Esophagus muscularis mucosa (tissue), 4 donors: ENCODE measurements around the gene PTPRT. TPM values are rescaled to one million over a fixed set of nuclear protein-coding genes. Genes with fewer than 3 reads are reported as not detected.

Experiments
- DNase-seq: peaks from one replicate; pipeline ENCODE4 v3.0.0-alpha.2; 2017; ENCODE audit errors: extremely low spot score
- H3K27ac ChIP-seq, 4 donors: fragments of 200-600 bp; sonication (generic); replicated peaks in 1 of 4; 1 replicate in 3 of 4; 2 replicates in 1 of 4; pipeline ENCODE4 v1.5.1; 2016 to 2019; ENCODE audit warnings: mild to moderate bottlenecking in 1 of 4
- H3K27me3 ChIP-seq, 4 donors: fragments of 200-600 bp; sonication (generic); one replicate each; pipeline versions ENCODE4 v1.5.1 to v1.6.0; 2016 to 2019
- H3K36me3 ChIP-seq, 4 donors: fragments of 200-600 bp; sonication (generic); one replicate each; pipeline ENCODE4 v1.5.1; 2016 to 2019
- H3K4me1 ChIP-seq, 4 donors: fragments of 200-600 bp; sonication (generic); one replicate each; pipeline ENCODE4 v1.5.1; 2016 to 2019
- H3K4me3 ChIP-seq, 4 donors: fragments of 200-600 bp; sonication (generic); 1 replicate in 2 of 4; 2 replicates in 2 of 4; pipeline ENCODE4 v1.5.1; 2016 to 2019; ENCODE audit warnings: mild to moderate bottlenecking in 4 of 4, moderate library complexity in 1 of 4
- H3K9me3 ChIP-seq, 4 donors: fragments of 200-600 bp; sonication (generic); 1 replicate in 3 of 4; 2 replicates in 1 of 4; pipeline ENCODE4 v1.5.1; 2016 to 2019
- CTCF ChIP-seq, 3 experiments: fragments of 200-600 bp in 2 of 3; fragments of 450-650 bp in 1 of 3; sonication (generic) in 2 of 3; IDR thresholded peaks; one replicate each; pipeline ENCODE4 v1.5.1; 2017 to 2019; ENCODE audit warnings: antibody characterized with exemption in 3 of 3, mild to moderate bottlenecking in 2 of 3, moderate library complexity in 1 of 3
- EP300 ChIP-seq: sonication (generic); formaldehyde crosslinking; IDR thresholded peaks from one replicate; pipeline ENCODE4 v1.6.1; 2017; ENCODE audit warnings: antibody characterized with exemption
- POLR2A ChIP-seq: fragments of 450-650 bp; IDR thresholded peaks from one replicate; pipeline ENCODE4 v1.6.1; 2017; ENCODE audit warnings: antibody characterized with exemption, moderate library complexity, mild to moderate bottlenecking, low read depth
- POLR2AphosphoS5 ChIP-seq, 2 donors: sonication (generic); formaldehyde crosslinking; IDR thresholded peaks; one replicate each; pipeline ENCODE4 v1.6.1; 2017; ENCODE audit warnings: antibody characterized with exemption in 2 of 2
- WGBS: methylation state at CpG from one replicate; pipeline ENCODE4 v1.1.5; 2018; 5-methylcytosine and 5-hydroxymethylcytosine counted together
- intact Hi-C: fragments of 100-400 bp; cut with DNase I; formaldehyde crosslinking; loops from one replicate; pipeline ENCODE4 v1.15.1; 2023
- total RNA-seq, 4 donors: library from RNA; depleted of rRNA; stranded (reverse); fragments of >200 nt; gene quantifications; one replicate each; pipeline versions ENCODE4 v1.1.0 to v1.2.1, GENCODE V29; 2016

Gene PTPRT
- total RNA-seq, 4 donors from 2014 or later, result 0.06 to 0.39 TPM; not detected in 2

DNA sequence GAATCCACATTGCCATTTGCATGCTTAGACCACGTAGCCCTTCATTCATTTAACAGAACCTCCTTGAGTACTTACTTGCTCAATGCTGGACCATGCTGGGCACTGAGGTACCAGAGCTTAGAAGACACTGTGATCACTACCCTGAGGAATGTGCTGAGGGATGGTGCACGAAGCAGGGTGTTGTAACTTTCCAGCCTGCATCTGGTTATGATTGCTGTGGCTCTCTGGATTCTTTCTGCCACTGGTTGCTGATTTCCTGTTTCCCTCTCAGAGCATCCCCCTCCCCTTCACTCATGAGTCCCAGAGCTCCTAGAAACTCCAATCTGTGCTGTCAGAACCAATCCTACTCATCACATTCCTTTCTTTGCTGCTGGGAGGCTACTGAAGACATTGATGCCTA lies 537.4 kb downstream of the PTPRT start:
- intact Hi-C loops, result no loop called here
- Histone ChIP-seq H3K36me3 (no peaks in the 10 kb centered on the region), H3K27me3 (no peaks in the 10 kb centered on the region), H3K9me3 (no peaks in the 10 kb centered on the region), H3K4me3 (no peak overlapping the region), H3K4me1 (no peaks in the 10 kb centered on the region), H3K27ac (no peak overlapping the region)
- TF ChIP-seq POLR2A, result no peak
- TF ChIP-seq CTCF (IDR thresholded peaks at IDR 0.05), result no peak
- no peak for TF ChIP-seq EP300
- TF ChIP-seq POLR2AphosphoS5 (IDR thresholded peaks at IDR 0.05), result no peak
- WGBS, result 77% methylated on average over 2 of the region's 2 CpGs
- peak; percentile 37 for DNase-seq

GRCh38 chr20:42650191-42650746 lies 539.4 kb downstream of the PTPRT start:
- intact Hi-C loops, result no loop called here
- Histone ChIP-seq H3K4me1 (no peaks in the 10 kb centered on the region), H3K4me3 (no peak overlapping the region), H3K27ac (no peak overlapping the region), H3K36me3 (no peaks in the 10 kb centered on the region), H3K27me3 (no peaks in the 10 kb centered on the region), H3K9me3 (no peaks in the 10 kb centered on the region)
- DNase-seq, result peak; percentile 53
- TF ChIP-seq EP300 (no peak), CTCF (IDR thresholded peaks at IDR 0.05) (no peak), POLR2A (no peak), POLR2AphosphoS5 (IDR thresholded peaks at IDR 0.05) (no peak)

GRCh38 chr20:42649748-42650147 lies 540.0 kb downstream of the PTPRT start:
- no peaks in the 10 kb centered on the region for H3K36me3 ChIP-seq
- intact Hi-C loops, result no loop called here
- no peak overlapping the region for H3K27ac ChIP-seq
- no peaks in the 10 kb centered on the region for H3K9me3 ChIP-seq
- TF ChIP-seq CTCF (IDR thresholded peaks at IDR 0.05) (no peak), POLR2A (no peak), EP300 (no peak), POLR2AphosphoS5 (IDR thresholded peaks at IDR 0.05) (no peak)
- H3K4me1 ChIP-seq, result no peaks in the 10 kb centered on the region
- DNase-seq, result peak; percentile 74
- no peaks in the 10 kb centered on the region for H3K27me3 ChIP-seq
- no peak overlapping the region for H3K4me3 ChIP-seq

DNA sequence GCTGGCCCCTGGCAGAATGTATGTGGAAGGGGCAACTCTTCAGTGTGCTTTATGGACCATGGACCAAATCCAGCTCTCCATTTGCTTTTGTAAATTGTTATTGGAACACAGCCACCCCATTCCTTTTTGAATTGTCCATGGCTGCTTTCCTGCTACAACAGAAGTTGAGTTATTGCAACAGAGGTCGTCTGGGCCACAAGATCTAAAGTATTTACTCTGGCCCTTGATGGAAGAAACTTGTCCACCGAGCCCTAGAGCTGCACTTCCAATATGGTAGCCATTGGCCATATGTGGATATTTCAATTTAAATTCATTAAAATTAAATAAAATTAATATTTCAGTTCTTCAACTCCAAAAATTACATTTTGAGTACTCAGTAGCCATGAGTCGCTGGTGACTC lies 543.5 kb downstream of the PTPRT start:
- Histone ChIP-seq H3K27ac (no peak overlapping the region), H3K36me3 (no peaks in the 10 kb centered on the region), H3K4me3 (no peak overlapping the region), H3K9me3 (peaks cover 0 to 7% (median 2%) of the 10 kb centered on the region in 4 donors), H3K4me1 (no peaks in the 10 kb centered on the region), H3K27me3 (no peaks in the 10 kb centered on the region)
- intact Hi-C loops, result no loop called here
- no peak for DNase-seq
- 62% methylated on average over 3 of the region's 3 CpGs for WGBS
- TF ChIP-seq POLR2A (no peak), CTCF (IDR thresholded peaks at IDR 0.05) (no peak)

DNA sequence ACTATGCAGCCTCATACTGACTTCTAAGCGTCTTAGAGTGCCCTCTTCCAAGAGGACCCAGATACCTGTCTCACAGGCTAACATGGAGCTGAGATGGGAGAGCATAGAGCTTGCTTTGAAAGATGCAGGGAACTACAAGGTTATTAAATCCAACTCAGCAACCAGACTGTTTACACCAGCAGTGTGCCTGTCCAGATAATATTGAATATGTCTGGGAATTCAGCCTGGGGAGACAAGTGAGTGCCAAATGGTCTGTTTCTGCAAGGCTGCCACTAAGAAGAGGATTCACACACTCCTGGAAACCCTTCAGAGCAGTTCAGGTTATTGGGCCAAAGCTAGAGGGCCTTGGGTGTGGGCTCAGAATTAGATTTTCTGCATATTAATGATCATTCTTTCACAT lies 547.8 kb downstream of the PTPRT start:
- H3K36me3 ChIP-seq, result no peaks in the 10 kb centered on the region
- DNase-seq, result peak; percentile 4
- H3K27me3 ChIP-seq, result no peaks in the 10 kb centered on the region
- no peak for TF ChIP-seq POLR2A
- TF ChIP-seq CTCF (IDR thresholded peaks at IDR 0.05), result no peak
- no peak for TF ChIP-seq EP300
- no peak for TF ChIP-seq POLR2AphosphoS5 (IDR thresholded peaks at IDR 0.05)
- intact Hi-C loops, result no loop called here
- WGBS, result 38% methylated on average over 1 of the region's 1 CpG
- H3K4me3 ChIP-seq, result no peak overlapping the region
- no peaks in the 10 kb centered on the region for H3K4me1 ChIP-seq
- H3K27ac ChIP-seq, result no peak overlapping the region
- peaks cover 0 to 7% (median 2%) of the 10 kb centered on the region in 4 donors for H3K9me3 ChIP-seq
